B cell (primary cell): ENCODE results near the gene EFCC1. TPM values are rescaled to one million over a fixed set of nuclear protein-coding genes. Genes with fewer than 3 reads are reported as not detected.

Source experiments
- ATAC-seq: fragments of 200-7000 bp; cut with Tn5 transposase; one replicate; pipeline ENCODE4 v1.10.0; 2021; ENCODE audit warnings: low read depth, mild to moderate bottlenecking, moderate number of reproducible peaks, moderate library complexity
- CTCF ChIA-PET: fragments of 350-600 bp; sonication (Branson Sonifier 250); formaldehyde crosslinking; loops from one replicate; lab custom pipeline; 2021; ENCODE audit warnings: antibody characterized with exemption, inconsistent platforms; lab: Charles Lee
- POLR2A ChIA-PET: fragments of 350-600 bp; sonication (Branson Sonifier 250); formaldehyde crosslinking; loops from one replicate; lab custom pipeline; 2021; ENCODE audit warnings: antibody characterized with exemption; lab: Charles Lee
- DNase-seq: peaks from one replicate; pipeline ENCODE4 v3.0.0; 2013
- H2AFZ ChIP-seq: 2 replicates; pipeline ENCODE4 v1.6.1; 2012; ENCODE audit warnings: mild to moderate bottlenecking, low read depth, low read length; ENCODE audit not compliant: insufficient read depth, poor library complexity, severe bottlenecking
- H3K27ac ChIP-seq, 2 donors: 1 replicate in 1 of 2; 2 replicates in 1 of 2; pipeline ENCODE4 v1.5.1; 2012 to 2013; ENCODE audit warnings: low read length in 2 of 2, mild to moderate bottlenecking in 2 of 2, moderate library complexity in 1 of 2
- H3K27me3 ChIP-seq, 4 experiments: fragments of 200-600 bp in 1 of 4; sonication (generic) in 1 of 4; replicated peaks in 1 of 4; 1 replicate in 2 of 4; 2 replicates in 2 of 4; pipeline versions ENCODE4 v1.6.1 to v1.7.0; 2013 to 2016; ENCODE audit warnings: low read length in 3 of 4, mild to moderate bottlenecking in 2 of 4, mixed read lengths in 1 of 4, moderate library complexity in 1 of 4; ENCODE audit not compliant: insufficient read depth in 4 of 4, control insufficient read depth in 3 of 4; ENCODE audit errors: control extremely low read depth in 1 of 4
- H3K36me3 ChIP-seq, 2 experiments: replicated peaks in 1 of 2; 1 replicate in 1 of 2; 2 replicates in 1 of 2; pipeline versions ENCODE4 v1.6.1 to v1.7.1; 2013; ENCODE audit warnings: low read length in 1 of 2; ENCODE audit not compliant: insufficient read depth in 2 of 2, control insufficient read depth in 1 of 2; ENCODE audit errors: control extremely low read depth in 1 of 2, extremely low read depth in 1 of 2
- H3K4me1 ChIP-seq, 2 donors: fragments of 200-600 bp in 1 of 2; sonication (generic) in 1 of 2; 1 replicate in 1 of 2; 2 replicates in 1 of 2; pipeline versions ENCODE4 v1.5.1 to v1.6.1; 2013 to 2017; ENCODE audit warnings: low read length in 2 of 2; ENCODE audit not compliant: control insufficient read depth in 2 of 2, insufficient read depth in 2 of 2
- H3K4me2 ChIP-seq: replicated peaks from 2 replicates; pipeline ENCODE3; 2012; ENCODE audit warnings: mild to moderate bottlenecking, low read depth, low read length; ENCODE audit not compliant: poor library complexity, severe bottlenecking
- H3K4me3 ChIP-seq, 5 experiments: fragments of 200-600 bp in 1 of 5; sonication (generic) in 1 of 5; 1 replicate in 3 of 5; 2 replicates in 2 of 5; pipeline versions ENCODE4 v1.5.1 to v1.7.0; 2011 to 2016; ENCODE audit warnings: low read length in 4 of 5, mild to moderate bottlenecking in 4 of 5, low read depth in 2 of 5, control low read depth in 1 of 5, moderate library complexity in 1 of 5; ENCODE audit not compliant: insufficient read depth in 1 of 5; ENCODE audit errors: control extremely low read depth in 1 of 5, extremely low read depth in 1 of 5
- H3K79me2 ChIP-seq: fragments of 200-600 bp; sonication (generic); one replicate; pipeline ENCODE4 v1.6.0; 2016; ENCODE audit warnings: low read length; ENCODE audit not compliant: control insufficient read depth, insufficient read depth
- H3K9ac ChIP-seq: fragments of 200-600 bp; sonication (generic); 2 replicates; pipeline ENCODE4 v1.6.1; 2017; ENCODE audit warnings: mild to moderate bottlenecking, low read length, moderate library complexity
- H3K9me3 ChIP-seq, 3 donors: one replicate each; pipeline versions ENCODE4 v1.6.1 to v1.7.1; 2013; ENCODE audit warnings: low read length in 2 of 3; ENCODE audit not compliant: control insufficient read depth in 2 of 3, insufficient read depth in 1 of 3; ENCODE audit errors: control extremely low read depth in 1 of 3
- H4K20me1 ChIP-seq: 2 replicates; pipeline ENCODE4 v1.6.0; 2012; ENCODE audit warnings: mild to moderate bottlenecking, low read length; ENCODE audit not compliant: insufficient read depth, control insufficient read depth, poor library complexity, severe bottlenecking
- H3K27ac Mint-ChIP-seq: one replicate; pipeline ENCODE4 v1.8.0; 2021; ENCODE audit warnings: mixed read lengths
- H3K27me3 Mint-ChIP-seq: one replicate; pipeline ENCODE4 v1.8.0; 2021; ENCODE audit warnings: mixed read lengths
- H3K4me1 Mint-ChIP-seq: one replicate; pipeline ENCODE4 v1.8.0; 2021; ENCODE audit warnings: mixed read lengths
- H3K4me3 Mint-ChIP-seq: one replicate; pipeline ENCODE4 v1.8.0; 2021; ENCODE audit warnings: mixed read lengths
- H3K9me3 Mint-ChIP-seq: one replicate; pipeline ENCODE4 v1.8.0; 2022; ENCODE audit warnings: mixed read lengths; ENCODE audit not compliant: insufficient read depth
- EZH2 ChIP-seq: IDR thresholded peaks from 2 replicates; pipeline ENCODE4 v1.6.1; 2012; ENCODE audit warnings: borderline replicate concordance, low read depth, mild to moderate bottlenecking, moderate library complexity, low read length; ENCODE audit not compliant: insufficient read depth, poor library complexity, severe bottlenecking
- WGBS: methylation state at CpG from one replicate; pipeline ENCODE4 v1.1.5; 2013; ENCODE audit warnings: missing lambda C conversion rate; ENCODE audit not compliant: insufficient coverage; 5-methylcytosine and 5-hydroxymethylcytosine counted together
- intact Hi-C: fragments of 100-400 bp; cut with micrococcal nuclease; formaldehyde crosslinking; loops from one replicate; pipeline ENCODE4 v1.10.0; 2022
- polyA plus RNA-seq: library from polyadenylated mRNA; depleted of rRNA; stranded (reverse); fragments of >200 nt; gene quantifications from 2 replicates; pipeline ENCODE4 v1.2.3, GENCODE V29; 2012
- total RNA-seq, 2 donors: library from RNA; stranded (reverse); fragments of 120-200 nt in 1 of 2; gene quantifications; 1 replicate in 1 of 2; 2 replicates in 1 of 2; pipeline versions ENCODE4 v1.2.3 to v1.2.4, GENCODE V29; 2013 to 2022
- TF ChIP-seq, protein P1 (sequence below): fragments of 200-600 bp; IDR thresholded peaks from one replicate; pipeline ENCODE4 v1.8.0; 2022; ENCODE audit warnings: antibody characterized with exemption, mild to moderate bottlenecking

Gene EFCC1
- total and polyA plus RNA-seq, 2 donors (not counting 1 experiment from before 2014, with no cell fraction given): 0.06 TPM; not detected in 1

GRCh38 chr3:128965818-128966217 is 35.3 kb upstream of the EFCC1 start:
- ChIA-PET CTCF (interaction anchor here (0.6 to 6.4 kb wide), 5 partner anchors 51 to 284 kb away, joined by 3 to 92 read pairs (median 3); partner anchors contain the start of gene COPG1), POLR2A (no interaction called here)
- Mint-ChIP-seq H3K4me3 (no peak overlapping the region), H3K27ac (no peak overlapping the region), H3K9me3 (no peaks in the 10 kb centered on the region), H3K27me3 (peaks cover 4% of the 10 kb centered on the region), H3K4me1 (no peaks in the 10 kb centered on the region)
- Histone ChIP-seq H3K9me3 (no peaks in the 10 kb centered on the region), H2AFZ (no peak overlapping the region), H3K36me3 (no peaks in the 10 kb centered on the region), H3K4me3 (no peak overlapping the region), H4K20me1 (no peaks in the 10 kb centered on the region), H3K27ac (no peak overlapping the region), H3K79me2 (no peaks in the 10 kb centered on the region), H3K4me2 (no peak overlapping the region), H3K4me1 (peaks cover 0 to 5% of the 10 kb centered on the region in 2 donors), H3K9ac (no peak overlapping the region), H3K27me3 (no peaks in the 10 kb centered on the region)
- ATAC-seq: no peak
- no peak for TF ChIP-seq EZH2
- TF ChIP-seq, protein P1, sequence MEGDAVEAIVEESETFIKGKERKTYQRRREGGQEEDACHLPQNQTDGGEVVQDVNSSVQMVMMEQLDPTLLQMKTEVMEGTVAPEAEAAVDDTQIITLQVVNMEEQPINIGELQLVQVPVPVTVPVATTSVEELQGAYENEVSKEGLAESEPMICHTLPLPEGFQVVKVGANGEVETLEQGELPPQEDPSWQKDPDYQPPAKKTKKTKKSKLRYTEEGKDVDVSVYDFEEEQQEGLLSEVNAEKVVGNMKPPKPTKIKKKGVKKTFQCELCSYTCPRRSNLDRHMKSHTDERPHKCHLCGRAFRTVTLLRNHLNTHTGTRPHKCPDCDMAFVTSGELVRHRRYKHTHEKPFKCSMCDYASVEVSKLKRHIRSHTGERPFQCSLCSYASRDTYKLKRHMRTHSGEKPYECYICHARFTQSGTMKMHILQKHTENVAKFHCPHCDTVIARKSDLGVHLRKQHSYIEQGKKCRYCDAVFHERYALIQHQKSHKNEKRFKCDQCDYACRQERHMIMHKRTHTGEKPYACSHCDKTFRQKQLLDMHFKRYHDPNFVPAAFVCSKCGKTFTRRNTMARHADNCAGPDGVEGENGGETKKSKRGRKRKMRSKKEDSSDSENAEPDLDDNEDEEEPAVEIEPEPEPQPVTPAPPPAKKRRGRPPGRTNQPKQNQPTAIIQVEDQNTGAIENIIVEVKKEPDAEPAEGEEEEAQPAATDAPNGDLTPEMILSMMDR: no peak
- DNase-seq: no peak
- intact Hi-C loops: no loop called here
- 80% methylated on average over 1 of the region's 3 CpGs for WGBS

- H4K20me1 ChIP-seq: no peaks in the 10 kb centered on the region
- DNase-seq (no peak), ATAC-seq (no peak)
- ChIA-PET POLR2A (no interaction called here), CTCF (interaction anchor here (0.6 to 6.4 kb wide), 8 partner anchors 22 to 740 kb away, joined by 3 to 134 read pairs (median 19); partner anchors contain the start of gene COPG1)
- peaks cover 0 to 5% of the 10 kb centered on the region in 2 donors for H3K4me1 ChIP-seq
- no peak overlapping the region for H3K4me3 ChIP-seq
- no peak overlapping the region for H3K27ac ChIP-seq
- no peaks in the 10 kb centered on the region for H3K36me3 ChIP-seq
- H3K9me3 ChIP-seq: no peaks in the 10 kb centered on the region
- H3K4me1 Mint-ChIP-seq: peaks cover 1% of the 10 kb centered on the region
- H2AFZ ChIP-seq: no peak overlapping the region
- peaks cover 4% of the 10 kb centered on the region for H3K27me3 Mint-ChIP-seq
- H3K27ac Mint-ChIP-seq: no peak overlapping the region
- H3K4me2 ChIP-seq: no peak overlapping the region
- no peaks in the 10 kb centered on the region for H3K79me2 ChIP-seq
- H3K4me3 Mint-ChIP-seq: no peak overlapping the region
- TF ChIP-seq, protein P1: no peak
- TF ChIP-seq EZH2: no peak
- H3K27me3 ChIP-seq: no peaks in the 10 kb centered on the region
- 88% methylated on average over 4 of the region's 6 CpGs for WGBS
- no peak overlapping the region for H3K9ac ChIP-seq
- no peaks in the 10 kb centered on the region for H3K9me3 Mint-ChIP-seq
- intact Hi-C loops: no loop called here
Measured at GRCh38 chr3:128967748-128968355, 33.3 kb upstream of the EFCC1 start.
